Panc1 (cell line): ENCODE results near the gene SELL. TPM values are rescaled to one million over a fixed set of nuclear protein-coding genes. Genes with fewer than 3 reads are reported as not detected.
"Not testable (repeated sequence)": the region's sequence is repeated elsewhere in the genome, so short reads cannot be mapped to it uniquely, and the experiment has no call there.

Experiments
- ATAC-seq: fragments of 200-7000 bp; cut with Tn5 transposase; 2 replicates; pipeline ENCODE4 v1.9.1; 2020; ENCODE audit warnings: mild to moderate bottlenecking, moderate library complexity
- BruUV-seq: library from RNA; stranded (reverse); fragments of 400-500 nt; replicated peaks from 2 replicates; lab custom pipeline; 2021; lab: Mats Ljungman, UMichigan
- CTCF ChIA-PET: fragments of 300-600 bp; sonication (Branson Sonifier 250); formaldehyde crosslinking; loops from one replicate; lab custom pipeline; 2022; ENCODE audit warnings: antibody characterized with exemption; lab: Charles Lee
- POLR2A ChIA-PET: fragments of 300-600 bp; sonication (Branson Sonifier 250); formaldehyde crosslinking; loops from one replicate; lab custom pipeline; 2022; ENCODE audit warnings: antibody characterized with exemption; lab: Charles Lee
- DNase-seq: peaks from one replicate; pipeline ENCODE4 v3.0.0-alpha.2; 2010; ENCODE audit warnings: low read depth, low spot score
- H3K27ac ChIP-seq: 2 replicates; pipeline ENCODE4 v1.5.1; 2011; ENCODE audit warnings: mild to moderate bottlenecking, low read length, inconsistent platforms
- H3K27me3 ChIP-seq: fragments of 200-500 bp; sonication (Bioruptor generic); 2 replicates; pipeline ENCODE4 v1.6.0; 2014; ENCODE audit warnings: low read length, inconsistent platforms; ENCODE audit not compliant: control insufficient read depth, insufficient read depth
- H3K36me3 ChIP-seq: fragments of 200-500 bp; sonication (Bioruptor generic); 2 replicates; pipeline ENCODE4 v1.5.1; 2014; ENCODE audit warnings: inconsistent platforms, mild to moderate bottlenecking, low read length, moderate library complexity; ENCODE audit not compliant: control insufficient read depth, insufficient read depth
- H3K4me1 ChIP-seq: 2 replicates; pipeline ENCODE4 v1.5.1; 2011; ENCODE audit warnings: inconsistent platforms, mild to moderate bottlenecking, low read length, moderate library complexity; ENCODE audit not compliant: control insufficient read depth, insufficient read depth
- H3K4me3 ChIP-seq, 2 experiments: 2 replicates each; pipeline ENCODE4 v1.5.1; 2011 to 2012; ENCODE audit warnings: low read depth in 2 of 2, low read length in 2 of 2, mild to moderate bottlenecking in 2 of 2, inconsistent platforms in 1 of 2, moderate library complexity in 1 of 2
- H3K9me3 ChIP-seq: fragments of 200-500 bp; sonication (Bioruptor generic); 2 replicates; pipeline ENCODE4 v1.5.1; 2014; ENCODE audit warnings: low read depth, mild to moderate bottlenecking, inconsistent platforms, low read length, moderate library complexity; ENCODE audit not compliant: control insufficient read depth, insufficient read depth
- in situ Hi-C: cut with HindIII; loops from 2 replicates; pipeline ENCODE4 v1.10.0; 2016; ENCODE audit warnings: low sequenced_read_pairs, low pct_unique_long_range_greater_than_20kb
- intact Hi-C: fragments of 100-400 bp; cut with micrococcal nuclease; formaldehyde crosslinking; loops from one replicate; pipeline ENCODE4 v1.10.0; 2022; ENCODE audit not compliant: unreplicated experiment
- total RNA-seq: library from RNA; stranded (reverse); gene quantifications from one replicate; pipeline ENCODE4 v1.2.1, GENCODE V29; 2021; ENCODE audit not compliant: unreplicated experiment

The SELL gene
- total RNA-seq, 1 experiment from 2014 or later = 0.31 TPM

GRCh38 chr1:169667699-169668596, 43.5 kb downstream of the SELL start:
- CTCF ChIA-PET, ATAC-seq, BruUV-seq: not testable (repeated sequence)

DNA sequence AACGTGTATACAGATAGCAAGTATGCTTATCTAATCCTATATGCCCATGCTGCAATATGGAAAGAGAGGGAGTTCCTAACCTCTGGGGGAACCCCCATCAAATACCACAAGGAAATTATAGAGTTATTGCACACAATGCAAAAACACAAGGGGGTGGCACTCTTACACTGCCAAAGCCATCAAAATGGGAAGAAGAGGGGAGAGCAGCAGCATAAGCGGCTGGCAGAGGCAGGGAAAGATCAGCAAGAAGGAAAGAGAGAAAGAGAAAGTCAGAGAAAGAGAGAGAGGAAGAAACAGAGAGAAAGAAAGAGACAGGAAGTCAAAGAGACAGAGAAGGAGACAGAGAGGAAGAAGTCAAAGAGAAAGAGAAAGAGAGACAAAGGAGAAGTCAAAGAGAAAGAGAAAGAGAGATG, 44.2 kb downstream of the SELL start:
- CTCF ChIA-PET, H3K4me1 ChIP-seq, H3K36me3 ChIP-seq, intact Hi-C loops, H3K4me3 ChIP-seq, H3K27ac ChIP-seq, POLR2A ChIA-PET, ATAC-seq, H3K9me3 ChIP-seq, DNase-seq, in situ Hi-C loops, H3K27me3 ChIP-seq, BruUV-seq: not testable (repeated sequence)

More at GRCh38 chr1:169667699-169668596, 43.5 kb downstream of the SELL start:
- in situ Hi-C loops, H3K36me3 ChIP-seq, intact Hi-C loops, H3K9me3 ChIP-seq, H3K4me1 ChIP-seq, H3K27ac ChIP-seq, H3K4me3 ChIP-seq, POLR2A ChIA-PET, H3K27me3 ChIP-seq, DNase-seq: not testable (repeated sequence)

GRCh38 chr1:169662680-169663079, 48.7 kb downstream of the SELL start:
- intact Hi-C loops, H3K4me3 ChIP-seq, DNase-seq, ATAC-seq, H3K4me1 ChIP-seq, H3K27ac ChIP-seq, H3K27me3 ChIP-seq, BruUV-seq, H3K36me3 ChIP-seq, in situ Hi-C loops, H3K9me3 ChIP-seq, CTCF ChIA-PET, POLR2A ChIA-PET: not testable (repeated sequence)

GRCh38 chr1:169661066-169661465, 50.4 kb downstream of the SELL start:
- CTCF ChIA-PET, ATAC-seq, BruUV-seq, DNase-seq, POLR2A ChIA-PET, H3K4me1 ChIP-seq, intact Hi-C loops, H3K36me3 ChIP-seq, H3K27me3 ChIP-seq, H3K9me3 ChIP-seq, H3K27ac ChIP-seq, in situ Hi-C loops, H3K4me3 ChIP-seq: not testable (repeated sequence)

DNA sequence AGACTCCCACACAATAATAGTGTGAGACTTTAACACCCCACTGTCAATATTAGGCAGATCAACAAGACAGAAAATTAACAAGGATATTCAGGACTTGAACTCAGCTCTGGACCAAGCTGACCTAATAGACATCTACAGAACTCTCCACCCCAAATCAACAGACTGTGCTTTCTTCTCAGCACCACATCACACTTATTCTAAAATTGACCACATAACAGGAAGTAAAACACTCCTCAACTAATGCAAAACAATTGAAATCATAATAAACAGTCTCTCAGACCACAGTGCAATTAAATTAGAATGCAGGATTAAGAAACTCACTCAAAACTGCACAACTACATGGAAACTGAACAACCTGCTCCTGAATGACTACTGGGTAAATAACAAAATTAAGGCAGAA, 52.6 kb downstream of the SELL start:
- intact Hi-C loops, H3K36me3 ChIP-seq, POLR2A ChIA-PET, in situ Hi-C loops, H3K4me1 ChIP-seq, CTCF ChIA-PET, H3K27me3 ChIP-seq, H3K27ac ChIP-seq, DNase-seq, H3K4me3 ChIP-seq, ATAC-seq, H3K9me3 ChIP-seq, BruUV-seq: not testable (repeated sequence)
